WTC11 (cell line): ENCODE measurements around the gene IL21R. TPM values are rescaled to one million over a fixed set of nuclear protein-coding genes. Genes with fewer than 3 reads are reported as not detected.

ENCODE experiments used
- ATAC-seq: fragments of 200-7000 bp; cut with Tn5 transposase; 2 replicates; pipeline ENCODE4 v1.10.0; 2021; ENCODE audit warnings: mild to moderate bottlenecking, moderate library complexity
- CTCF ChIA-PET: fragments of 300-600 bp; sonication (Branson Sonifier 250); formaldehyde crosslinking; loops from one replicate; lab custom pipeline; 2021; ENCODE audit warnings: antibody characterized with exemption; lab: Charles Lee
- POLR2A ChIA-PET: fragments of 350-600 bp; sonication (Branson Sonifier 250); formaldehyde crosslinking; loops from one replicate; lab custom pipeline; 2021; ENCODE audit warnings: antibody characterized with exemption; lab: Charles Lee
- DNase-seq: peaks from one replicate; pipeline ENCODE4 v3.0.0; 2021; ENCODE audit warnings: low spot score
- H3K27ac Mint-ChIP-seq: 2 replicates; pipeline ENCODE4 v1.8.0; 2021; ENCODE audit warnings: mixed read lengths
- H3K27me3 Mint-ChIP-seq: 2 replicates; pipeline ENCODE4 v1.8.0; 2021; ENCODE audit warnings: low read depth, mild to moderate bottlenecking, moderate library complexity, mixed read lengths
- H3K36me3 Mint-ChIP-seq: 2 replicates; pipeline ENCODE4 v1.8.0; 2021; ENCODE audit warnings: mixed read lengths
- H3K4me1 Mint-ChIP-seq: 2 replicates; pipeline ENCODE4 v1.8.0; 2022; ENCODE audit warnings: mixed read lengths
- H3K4me3 Mint-ChIP-seq: 2 replicates; pipeline ENCODE4 v1.8.0; 2021; ENCODE audit warnings: mild to moderate bottlenecking, moderate library complexity, mixed read lengths
- H3K9me3 Mint-ChIP-seq: 2 replicates; pipeline ENCODE4 v1.8.0; 2021; ENCODE audit warnings: mixed read lengths
- AR ChIP-seq: fragments of 250-450 bp; sonication (Bioruptor Pico); IDR thresholded peaks from 2 replicates; pipeline ENCODE4 v1.9.0; 2021; ENCODE audit warnings: mild to moderate bottlenecking
- ATF1 ChIP-seq: sonication (generic); formaldehyde crosslinking; IDR thresholded peaks from 2 replicates; pipeline ENCODE4 v1.8.1; 2023; ENCODE audit warnings: mild to moderate bottlenecking, moderate library complexity, missing genetic modification reagents
- ATF3 ChIP-seq: sonication (generic); formaldehyde crosslinking; conservative IDR thresholded peaks from 2 replicates; pipeline ENCODE4 v1.8.1; 2022; ENCODE audit warnings: mild to moderate bottlenecking, missing genetic modification reagents
- EMX1 ChIP-seq: fragments of 250-450 bp; sonication (Bioruptor Pico); IDR thresholded peaks from 2 replicates; pipeline ENCODE4 v1.8.0; 2021; ENCODE audit warnings: mild to moderate bottlenecking
- IRF1 ChIP-seq: sonication (generic); formaldehyde crosslinking; IDR thresholded peaks from 2 replicates; pipeline ENCODE4 v1.8.0; 2023; ENCODE audit warnings: missing genetic modification reagents
- KAT7 ChIP-seq: sonication (generic); formaldehyde crosslinking; IDR thresholded peaks from 2 replicates; pipeline ENCODE4 v1.8.1; 2023; ENCODE audit warnings: missing genetic modification reagents, mild to moderate bottlenecking, borderline replicate concordance
- MXD4 ChIP-seq: fragments of 250-450 bp; sonication (Bioruptor Pico); IDR thresholded peaks from 2 replicates; pipeline ENCODE4 v1.8.0; 2021; ENCODE audit warnings: mild to moderate bottlenecking, moderate library complexity, borderline replicate concordance
- MYBL2 ChIP-seq: sonication (generic); formaldehyde crosslinking; IDR thresholded peaks from 2 replicates; pipeline ENCODE4 v1.8.1; 2023; ENCODE audit warnings: mild to moderate bottlenecking, moderate library complexity, missing genetic modification reagents
- SMAD4 ChIP-seq: sonication (generic); formaldehyde crosslinking; IDR thresholded peaks from 2 replicates; pipeline ENCODE4 v1.8.0; 2022; ENCODE audit warnings: mild to moderate bottlenecking, missing genetic modification reagents
- ZNF138 ChIP-seq: sonication (generic); formaldehyde crosslinking; conservative IDR thresholded peaks from 2 replicates; pipeline ENCODE4 v1.8.1; 2022; ENCODE audit warnings: mild to moderate bottlenecking, moderate library complexity, missing genetic modification reagents
- ZNF425 ChIP-seq: fragments of 250-450 bp; sonication (Bioruptor Pico); conservative IDR thresholded peaks from 2 replicates; pipeline ENCODE4 v1.9.0; 2021; ENCODE audit warnings: mild to moderate bottlenecking
- total RNA-seq: library from RNA; stranded (reverse); gene quantifications from 3 replicates; pipeline ENCODE4 v1.2.3, GENCODE V29; 2021

IL21R gene
- total RNA-seq, 1 experiment from 2014 or later = 0.70 TPM

- TF ChIP-seq ZNF425 (CRISPR knock-in tag) (no peak), ATF1 (CRISPR knock-in tag) (no peak)
Observed at GRCh38 chr16:27464626-27465482, 62.9 kb downstream of the IL21R start (continued).

- no peak overlapping the region for H3K4me3 Mint-ChIP-seq
- ChIA-PET POLR2A (no interaction called here), CTCF (interaction anchor here (0.7 to 1.2 kb wide), 2 partner anchors 231 to 286 kb away, joined by 3 to 4 read pairs; no protein-coding TSS in a partner anchor)
- H3K36me3 Mint-ChIP-seq = peaks cover 53% of the 10 kb centered on the region
- ATAC-seq (peak; percentile 13; the same call in 1 of the 2 replicates), DNase-seq (no peak)
- no peaks in the 10 kb centered on the region for H3K4me1 Mint-ChIP-seq
- H3K27ac Mint-ChIP-seq = 0 out of 2 replicates have a peak overlapping the region, but pooled peaks have one; percentile 49
- no peaks in the 10 kb centered on the region for H3K27me3 Mint-ChIP-seq
- no peak for TF ChIP-seq SMAD4 (CRISPR knock-in tag)
- TF ChIP-seq MYBL2 (CRISPR knock-in tag) = no peak
- no peak for TF ChIP-seq IRF1 (CRISPR knock-in tag)
- TF ChIP-seq ATF3 (CRISPR knock-in tag) = no peak
- TF ChIP-seq MXD4 (CRISPR knock-in tag) = no peak
- TF ChIP-seq AR (CRISPR knock-in tag) = no peak
- no peak for TF ChIP-seq EMX1
- TF ChIP-seq KAT7 (CRISPR knock-in tag) = no peak
- H3K9me3 Mint-ChIP-seq = no peaks in the 10 kb centered on the region
Observed at GRCh38 chr16:27465483-27465879, 63.5 kb downstream of the IL21R start.

GRCh38 chr16:27468941-27469531, 67.1 kb downstream of the IL21R start:
- Mint-ChIP-seq H3K9me3 (no peaks in the 10 kb centered on the region), H3K27ac (no peak overlapping the region), H3K4me1 (no peaks in the 10 kb centered on the region), H3K36me3 (peaks cover 78% of the 10 kb centered on the region), H3K27me3 (no peaks in the 10 kb centered on the region), H3K4me3 (no peak overlapping the region)
- no peak for TF ChIP-seq ZNF138 (CRISPR knock-in tag)
- DNase-seq = no peak
- no peak for ATAC-seq
- ChIA-PET POLR2A (interaction anchor here (0.7 kb wide), 1 partner anchor 12 kb away, joined by 3 read pairs; no protein-coding TSS in a partner anchor), CTCF (no interaction called here)
